Keratinocyte (primary cell): Measurements from ENCODE around the gene PRKCD. TPM values are rescaled to one million over a fixed set of nuclear protein-coding genes. Genes with fewer than 3 reads are reported as not detected.
A peak's percentile ranks its signal among the peaks of the same experiment; 100 is the strongest.

Experiments used
- DNase-seq: peaks from one replicate; pipeline ENCODE4 v3.0.0-alpha.2; 2011; ENCODE audit warnings: low read depth, missing footprints, low spot score
- FAIRE-seq: peaks from 2 replicates; lab custom pipeline; 2011; peaks lifted over from hg19 to GRCh38; lab: Jason Lieb, UNC
- H2AFZ ChIP-seq: 2 replicates; pipeline ENCODE4 v1.6.0; 2012; ENCODE audit warnings: low read length, control low read depth, inconsistent platforms; ENCODE audit not compliant: control insufficient read depth
- H3K27ac ChIP-seq: 2 replicates; pipeline ENCODE4 v1.5.1; 2011; ENCODE audit warnings: low read length; ENCODE audit not compliant: control insufficient read depth, insufficient read depth
- H3K27me3 ChIP-seq: 3 replicates; pipeline ENCODE4 v1.6.0; 2011; ENCODE audit warnings: low read length; ENCODE audit not compliant: control insufficient read depth, insufficient read depth; ENCODE audit errors: extremely low read depth
- H3K36me3 ChIP-seq, 2 experiments: 2 replicates in 1 of 2; 3 replicates in 1 of 2; pipeline ENCODE4 v1.5.1; 2011; ENCODE audit warnings: low read length in 2 of 2, mild to moderate bottlenecking in 1 of 2; ENCODE audit not compliant: control insufficient read depth in 2 of 2, insufficient read depth in 2 of 2; ENCODE audit errors: extremely low read depth in 1 of 2
- H3K4me1 ChIP-seq: 3 replicates; pipeline ENCODE4 v1.5.1; 2011; ENCODE audit warnings: low read length; ENCODE audit not compliant: control insufficient read depth, insufficient read depth; ENCODE audit errors: extremely low read depth
- H3K4me2 ChIP-seq: 3 replicates; pipeline ENCODE4 v1.6.0; 2011; ENCODE audit warnings: low read depth, low read length; ENCODE audit not compliant: control insufficient read depth, insufficient read depth; ENCODE audit errors: extremely low read depth
- H3K4me3 ChIP-seq, 3 experiments: fragments of 200-600 bp in 1 of 3; sonication (generic) in 1 of 3; 2 replicates in 2 of 3; 3 replicates in 1 of 3; pipeline ENCODE4 v1.5.1; 2011 to 2016; ENCODE audit warnings: low read length in 3 of 3, mild to moderate bottlenecking in 3 of 3, control low read depth in 2 of 3, inconsistent platforms in 1 of 3, low read depth in 1 of 3, mixed read lengths in 1 of 3, mixed run types in 1 of 3, moderate library complexity in 1 of 3; ENCODE audit not compliant: control insufficient read depth in 2 of 3, insufficient read depth in 2 of 3; ENCODE audit errors: extremely low read depth in 1 of 3
- H3K79me2 ChIP-seq: 2 replicates; pipeline ENCODE4 v1.6.0; 2012; ENCODE audit warnings: low read length; ENCODE audit not compliant: control insufficient read depth, insufficient read depth
- H3K9ac ChIP-seq: 3 replicates; pipeline ENCODE4 v1.6.0; 2011; ENCODE audit warnings: low read length; ENCODE audit not compliant: control insufficient read depth, insufficient read depth; ENCODE audit errors: extremely low read depth
- H3K9me1 ChIP-seq: 3 replicates; pipeline ENCODE4 v1.6.0; 2011; ENCODE audit warnings: low read length; ENCODE audit not compliant: control insufficient read depth, insufficient read depth; ENCODE audit errors: extremely low read depth
- H3K9me3 ChIP-seq: 2 replicates; pipeline ENCODE4 v1.5.1; 2012; ENCODE audit warnings: low read depth, low read length; ENCODE audit not compliant: control insufficient read depth
- H4K20me1 ChIP-seq: 3 replicates; pipeline ENCODE4 v1.6.0; 2011; ENCODE audit warnings: low read length; ENCODE audit not compliant: control insufficient read depth, insufficient read depth; ENCODE audit errors: extremely low read depth
- EZH2 ChIP-seq: IDR thresholded peaks from one replicate; pipeline ENCODE4 v1.6.1; 2012; ENCODE audit warnings: inconsistent platforms, mild to moderate bottlenecking, low read length, moderate library complexity
- dilution Hi-C: fragments of 300-500 bp; cut with MboI; formaldehyde crosslinking; loops from one replicate; pipeline ENCODE4 v1.7.0; 2020; ENCODE audit warnings: low sequenced_read_pairs; ENCODE audit not compliant: extremely low pct_ligation_motif_present
- polyA plus RNA-seq, 5 experiments: library from polyadenylated mRNA; depleted of rRNA in 3 of 5; stranded (reverse) in 3 of 5; stranded (forward) in 1 of 5; unstranded in 1 of 5; fragments of >200 nt; gene quantifications; 1 replicate in 1 of 5; 2 replicates in 3 of 5; 3 replicates in 1 of 5; pipeline versions ENCODE4 v1.2.1 to v1.2.3, GENCODE V29; 2011 to 2012; ENCODE audit warnings: missing spikeins in 2 of 5, low read depth in 1 of 5, low replicate concordance in 1 of 5
- TF ChIP-seq, protein P1 (sequence below), 3 experiments: IDR thresholded peaks in 1 of 3; conservative IDR thresholded peaks in 1 of 3; optimal IDR thresholded peaks in 1 of 3; 2 replicates in 2 of 3; 3 replicates in 1 of 3; pipeline versions ENCODE3 to v1.5.1; 2011; ENCODE audit warnings: low read length in 3 of 3, mild to moderate bottlenecking in 3 of 3, moderate library complexity in 2 of 3, control low read depth in 1 of 3, inconsistent platforms in 1 of 3; ENCODE audit not compliant: insufficient read depth in 2 of 3; ENCODE audit errors: extremely low read depth in 1 of 3

PRKCD gene
- polyA plus RNA-seq, 1 donor (not counting 4 experiments of a cell fraction or from before 2014, with no cell fraction given) = 25.1 TPM

DNA sequence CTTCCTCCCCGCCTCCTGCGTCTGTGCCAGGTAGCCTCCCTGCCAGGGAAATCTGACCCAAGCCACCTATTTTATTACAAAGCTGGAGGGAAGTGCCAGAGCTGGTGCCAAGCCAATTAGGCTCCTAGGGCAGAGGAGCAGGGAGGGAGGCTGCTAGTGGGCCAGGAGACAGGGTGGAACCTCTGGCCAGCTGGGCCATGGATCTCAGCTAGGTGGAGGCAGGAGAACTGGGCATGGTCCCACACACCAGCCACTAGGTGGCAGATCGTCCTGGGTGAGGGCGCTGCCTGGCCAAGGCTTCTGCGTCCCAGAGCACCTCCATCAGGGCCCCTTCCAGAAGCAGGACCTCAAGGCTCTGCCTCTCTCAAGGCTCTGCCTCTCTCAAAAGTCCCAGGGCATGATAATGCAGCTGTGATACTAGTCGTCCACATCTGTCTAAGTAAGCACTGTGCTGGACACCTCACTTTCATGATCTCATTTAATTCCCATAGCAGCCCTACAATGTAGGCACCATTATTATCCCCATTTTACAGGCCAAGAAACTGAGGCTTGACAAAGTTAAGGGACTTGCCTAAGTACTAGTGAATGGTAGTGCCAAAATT lies 26.3 kb upstream of the PRKCD start:
- TF ChIP-seq, protein P1, sequence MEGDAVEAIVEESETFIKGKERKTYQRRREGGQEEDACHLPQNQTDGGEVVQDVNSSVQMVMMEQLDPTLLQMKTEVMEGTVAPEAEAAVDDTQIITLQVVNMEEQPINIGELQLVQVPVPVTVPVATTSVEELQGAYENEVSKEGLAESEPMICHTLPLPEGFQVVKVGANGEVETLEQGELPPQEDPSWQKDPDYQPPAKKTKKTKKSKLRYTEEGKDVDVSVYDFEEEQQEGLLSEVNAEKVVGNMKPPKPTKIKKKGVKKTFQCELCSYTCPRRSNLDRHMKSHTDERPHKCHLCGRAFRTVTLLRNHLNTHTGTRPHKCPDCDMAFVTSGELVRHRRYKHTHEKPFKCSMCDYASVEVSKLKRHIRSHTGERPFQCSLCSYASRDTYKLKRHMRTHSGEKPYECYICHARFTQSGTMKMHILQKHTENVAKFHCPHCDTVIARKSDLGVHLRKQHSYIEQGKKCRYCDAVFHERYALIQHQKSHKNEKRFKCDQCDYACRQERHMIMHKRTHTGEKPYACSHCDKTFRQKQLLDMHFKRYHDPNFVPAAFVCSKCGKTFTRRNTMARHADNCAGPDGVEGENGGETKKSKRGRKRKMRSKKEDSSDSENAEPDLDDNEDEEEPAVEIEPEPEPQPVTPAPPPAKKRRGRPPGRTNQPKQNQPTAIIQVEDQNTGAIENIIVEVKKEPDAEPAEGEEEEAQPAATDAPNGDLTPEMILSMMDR (optimal IDR thresholded peaks at IDR 0.05 in 1 of 3, IDR thresholded peaks at IDR 0.05 in 1 of 3, conservative IDR thresholded peaks at IDR 0.05 in 1 of 3; ENCODE audit: extremely low read depth in 1 of 3, insufficient read depth in 2 of 3, low read length in 3 of 3) = peak; percentile 86 to 99 (median 96)
- no peak for TF ChIP-seq EZH2
- H3K27ac ChIP-seq = no peak overlapping the region
- no peak overlapping the region for H3K4me2 ChIP-seq
- dilution Hi-C loops = no loop called here
- H3K79me2 ChIP-seq = peaks cover 5% of the 10 kb centered on the region
- no peaks in the 10 kb centered on the region for H4K20me1 ChIP-seq
- H3K4me3 ChIP-seq = no peak overlapping the region
- H3K9ac ChIP-seq = no peak overlapping the region
- no peak overlapping the region for H2AFZ ChIP-seq
- H3K36me3 ChIP-seq = no peaks in the 10 kb centered on the region
- H3K4me1 ChIP-seq = peaks cover 10% of the 10 kb centered on the region
- no peaks in the 10 kb centered on the region for H3K27me3 ChIP-seq
- no peaks in the 10 kb centered on the region for H3K9me3 ChIP-seq
- H3K9me1 ChIP-seq = no peaks in the 10 kb centered on the region
- DNase-seq (no peak), FAIRE-seq (peak; percentile 77)

DNA sequence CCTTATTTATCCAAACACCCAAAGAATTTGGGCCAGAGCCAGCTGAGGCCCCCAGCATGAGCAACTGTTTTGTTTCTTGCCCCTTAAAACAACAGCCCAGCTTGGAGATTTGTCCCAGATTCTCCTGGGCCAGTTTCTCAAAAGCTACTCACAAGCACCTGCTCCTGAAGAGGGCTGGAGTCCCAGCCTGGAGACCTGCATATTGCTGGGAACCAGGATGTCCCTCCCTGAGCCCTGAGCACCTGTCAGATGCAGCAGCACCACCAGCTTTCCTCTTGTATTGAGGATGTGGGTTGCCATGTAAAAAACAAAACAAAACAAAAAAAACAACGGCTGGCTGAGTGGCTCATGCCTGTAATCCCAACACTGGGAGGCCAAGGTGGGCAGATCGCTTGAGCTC lies 23.8 kb upstream of the PRKCD start:
- dilution Hi-C loops = no loop called here
- no peak overlapping the region for H3K27ac ChIP-seq
- H3K9me3 ChIP-seq = no peaks in the 10 kb centered on the region
- TF ChIP-seq, protein P1 (optimal IDR thresholded peaks at IDR 0.05 in 1 of 3, IDR thresholded peaks at IDR 0.05 in 1 of 3, conservative IDR thresholded peaks at IDR 0.05 in 1 of 3; ENCODE audit: extremely low read depth in 1 of 3, insufficient read depth in 2 of 3, low read length in 3 of 3) = no peak
- no peak for TF ChIP-seq EZH2
- H4K20me1 ChIP-seq = no peaks in the 10 kb centered on the region
- H3K36me3 ChIP-seq = no peaks in the 10 kb centered on the region
- H3K4me2 ChIP-seq = no peak overlapping the region
- H3K4me3 ChIP-seq = no peak overlapping the region
- no peaks in the 10 kb centered on the region for H3K79me2 ChIP-seq
- peaks cover 4% of the 10 kb centered on the region for H3K4me1 ChIP-seq
- no peak overlapping the region for H2AFZ ChIP-seq
- no peaks in the 10 kb centered on the region for H3K27me3 ChIP-seq
- no peak overlapping the region for H3K9ac ChIP-seq
- DNase-seq (no peak), FAIRE-seq (no peak)
- no peaks in the 10 kb centered on the region for H3K9me1 ChIP-seq
